Adrenal gland (tissue), 5 donors: Measurements from ENCODE around the gene ZFAND6.

Experiments used
- CTCF ChIP-seq, 6 experiments: fragments of 450-650 bp in 4 of 6; fragments of 200-600 bp in 2 of 6; sonication (generic) in 1 of 6; IDR thresholded peaks; 1 replicate in 5 of 6; 2 replicates in 1 of 6; pipeline versions ENCODE4 v1.5.1 to v1.8.0; 2016 to 2021; ENCODE audit warnings: antibody characterized with exemption in 6 of 6, mild to moderate bottlenecking in 2 of 6, moderate library complexity in 1 of 6
- POLR2A ChIP-seq, 2 donors: fragments of 450-650 bp; IDR thresholded peaks; one replicate each; pipeline ENCODE4 v1.6.1; 2017; ENCODE audit warnings: antibody characterized with exemption in 2 of 2, mild to moderate bottlenecking in 2 of 2, moderate library complexity in 1 of 2
- donor health status: DM: no; HTN: no; CAD: no.

GRCh38 chr15:80173022-80173759 lies 113.7 kb downstream of the ZFAND6 start:
- peak; percentile 38 to 79 (median 68) for TF ChIP-seq CTCF (IDR thresholded peaks at IDR 0.05)
- no peak for TF ChIP-seq POLR2A (IDR thresholded peaks at IDR 0.05)
